NB4 (cell line): ENCODE data around the gene EPC1.

Experiments used
- CTCF ChIP-seq: IDR thresholded peaks from one replicate; pipeline ENCODE4 v1.5.1; 2012; ENCODE audit warnings: low read depth, low read length
- MAX ChIP-seq: IDR thresholded peaks from 2 replicates; pipeline ENCODE4 v1.6.1; 2011; ENCODE audit warnings: low read depth, low read length

- no peak for TF ChIP-seq CTCF
- TF ChIP-seq MAX, result no peak
Measured at GRCh38 chr10:32253821-32254220, 93.1 kb downstream of the EPC1 start.
